Measurements from ENCODE around the gene KANSL1.

KANSL1 gene

GRCh38 chr17:45997624-45998023 lies 195.6 kb downstream of the KANSL1 start:
- DNase-seq (ENCODE audit: low spot score): no peak

DNA sequence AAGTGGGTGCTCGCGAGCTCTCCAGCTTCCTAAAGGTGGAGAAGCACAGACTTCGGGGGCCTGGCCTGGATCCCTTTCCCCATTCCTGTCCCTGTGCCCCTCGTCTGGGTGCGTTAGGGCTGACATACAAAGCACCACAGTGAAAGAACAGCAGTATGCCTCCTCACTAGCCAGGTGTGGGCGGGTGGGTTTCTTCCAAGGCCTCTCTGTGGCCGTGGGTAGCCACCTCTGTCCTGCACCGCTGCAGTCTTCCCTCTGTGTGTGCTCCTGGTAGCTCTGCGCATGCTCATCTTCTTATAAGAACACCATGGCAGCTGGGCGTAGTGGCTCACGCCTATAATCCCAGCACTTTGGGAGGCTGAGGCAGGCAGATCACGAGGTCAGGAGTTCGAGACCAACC lies 196.1 kb downstream of the KANSL1 start:
- DNase-seq (ENCODE audit: low spot score): no peak

GRCh38 chr17:45996282-45996937 lies 196.8 kb downstream of the KANSL1 start:
- DNase-seq (ENCODE audit: low spot score): no peak

DNA sequence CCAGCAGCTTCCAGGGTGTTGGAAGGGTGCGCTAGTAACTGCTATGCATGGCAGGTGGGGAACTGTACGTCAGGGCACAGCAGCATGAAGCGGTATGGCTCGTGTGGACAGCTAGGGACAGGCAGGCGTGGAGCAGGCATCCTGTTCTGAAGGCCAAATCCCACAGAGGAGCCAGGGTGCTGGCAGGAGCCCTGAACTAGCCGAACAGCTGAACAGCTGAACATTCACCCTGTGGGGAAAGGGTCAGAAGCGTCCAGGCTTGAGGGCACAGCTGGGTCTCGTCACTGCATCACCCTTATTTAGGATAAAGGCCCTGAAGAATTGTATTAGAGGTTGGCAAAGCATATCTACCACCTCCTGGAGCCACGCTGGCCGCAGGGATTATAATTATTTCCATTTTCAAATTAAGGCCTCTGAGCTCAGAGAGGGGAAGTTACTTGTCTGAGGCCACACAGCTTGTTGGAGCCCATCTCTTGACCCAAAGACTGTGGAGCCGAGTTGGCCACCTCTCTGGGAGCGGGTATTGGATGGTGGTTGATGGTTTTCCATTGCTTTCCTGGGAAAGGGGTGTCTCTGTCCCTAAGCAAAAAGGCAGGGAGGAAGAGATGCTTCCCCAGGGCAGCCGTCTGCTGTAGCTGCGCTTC lies 197.5 kb downstream of the KANSL1 start:
- DNase-seq (ENCODE audit: low spot score): no peak

DNA sequence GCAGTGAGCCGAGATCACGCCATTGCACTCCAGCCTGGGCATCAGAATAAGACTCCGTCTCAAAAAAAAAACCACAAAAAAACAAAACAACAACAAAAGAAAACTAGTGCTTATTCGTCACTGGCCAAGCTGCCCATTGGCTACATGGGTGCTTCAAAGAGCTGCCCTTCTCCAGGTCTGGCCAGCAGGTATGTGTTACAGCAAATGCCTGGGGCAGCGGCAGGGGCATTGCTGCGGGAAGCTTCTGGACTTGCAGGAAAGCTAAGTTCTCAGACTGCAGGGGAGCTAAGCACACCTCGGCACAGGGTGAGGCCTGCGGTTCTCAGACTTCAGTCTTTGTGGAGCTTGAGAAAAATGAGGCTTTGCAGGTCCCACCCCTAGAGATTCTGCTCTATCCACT lies 198.2 kb downstream of the KANSL1 start:
- DNase-seq (ENCODE audit: low spot score): no peak

DNA sequence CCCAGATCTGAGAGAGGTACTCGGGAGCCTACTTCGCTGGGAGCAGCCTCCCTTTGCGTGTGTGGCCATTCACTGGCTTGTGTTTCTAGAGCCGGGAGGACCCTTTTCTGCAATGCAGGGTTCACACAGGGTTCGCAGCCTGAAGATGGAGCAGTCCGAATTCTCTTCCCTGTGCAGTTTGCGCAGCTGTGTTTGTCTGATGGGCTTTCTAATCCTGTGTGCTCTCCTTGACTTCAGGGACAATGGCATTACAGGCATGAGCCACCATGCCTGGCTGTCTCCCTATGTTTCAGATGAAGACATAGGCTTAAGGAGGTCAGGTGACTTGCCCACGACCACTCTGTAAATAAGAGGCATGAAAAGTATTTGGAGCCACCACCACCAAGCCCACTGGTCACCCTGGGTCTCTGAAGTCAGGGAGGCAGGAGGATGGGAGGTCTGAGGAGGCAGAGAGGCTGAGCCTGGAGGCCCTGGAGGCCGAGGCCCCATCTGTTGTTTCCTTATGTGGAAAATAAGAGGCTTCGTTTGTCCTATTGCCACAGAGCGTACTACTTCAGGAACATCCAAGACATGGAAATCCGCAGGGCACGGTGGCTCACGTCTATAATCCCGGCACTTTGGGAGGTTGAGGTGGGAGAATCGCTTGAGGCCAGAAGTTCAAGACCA lies 199.1 kb downstream of the KANSL1 start:
- DNase-seq (ENCODE audit: low spot score): no peak

DNA sequence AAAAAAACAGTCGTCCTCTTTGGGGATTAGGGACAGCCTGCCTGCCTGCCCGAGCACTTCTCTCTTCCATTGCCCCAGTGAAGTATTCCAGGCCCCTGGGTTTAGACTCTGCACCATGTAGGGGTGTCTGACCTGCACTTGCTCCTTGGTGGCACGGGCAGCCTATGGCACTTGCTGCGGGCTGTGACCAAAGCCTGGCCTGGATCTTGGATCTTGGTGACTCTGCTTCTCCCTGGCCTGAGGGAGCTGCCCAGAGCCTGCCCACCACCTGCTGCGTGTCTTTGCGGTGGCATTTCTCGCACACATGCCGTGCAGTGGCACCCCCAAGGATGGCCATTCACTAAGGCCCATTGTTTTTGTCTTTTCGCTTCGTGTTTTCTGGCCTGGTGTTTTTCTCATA lies 200.3 kb downstream of the KANSL1 start:
- DNase-seq (ENCODE audit: low spot score): no peak

DNA sequence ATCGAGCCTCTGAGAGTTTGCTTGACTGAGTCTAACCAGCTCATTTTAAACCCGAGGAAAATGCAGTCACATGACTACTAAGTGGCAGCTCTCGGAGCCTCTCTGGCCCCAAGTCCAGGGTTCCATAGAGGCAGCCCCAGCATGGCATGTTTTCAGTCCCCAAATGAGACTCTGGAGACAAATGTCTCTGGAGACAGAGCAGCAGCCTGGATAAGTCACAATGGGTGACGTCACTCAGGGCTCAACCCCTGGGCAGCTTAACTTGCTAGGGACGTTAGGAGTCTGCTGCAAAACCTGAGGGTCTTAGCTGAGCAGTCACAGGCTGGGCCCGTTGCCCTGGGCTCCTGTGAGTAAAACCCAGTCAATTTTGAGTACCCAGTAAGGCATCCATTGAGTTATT lies 201.1 kb downstream of the KANSL1 start:
- DNase-seq (ENCODE audit: low spot score): no peak

GRCh38 chr17:45991341-45991740 lies 201.9 kb downstream of the KANSL1 start:
- DNase-seq (ENCODE audit: low spot score): no peak

DNA sequence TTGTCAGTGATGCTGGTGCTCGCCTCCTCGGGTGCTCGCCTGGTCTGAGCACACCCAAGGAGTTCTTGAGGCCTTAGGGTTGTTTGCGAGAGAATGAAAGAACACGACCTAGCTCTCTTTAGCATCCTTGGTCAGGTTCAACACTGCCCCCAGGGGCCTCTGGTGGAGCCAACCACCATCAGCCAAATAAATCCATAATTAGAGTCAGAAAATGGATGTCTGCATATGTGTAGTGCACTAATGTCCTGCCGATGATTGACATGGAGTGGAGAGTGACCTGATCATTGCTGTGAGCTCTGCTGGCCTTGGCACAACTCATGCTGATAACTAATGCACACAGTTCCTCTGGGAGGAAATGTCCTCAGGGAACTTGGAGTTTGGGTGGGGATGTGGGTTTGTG lies 202.3 kb downstream of the KANSL1 start:
- no peak for DNase-seq (ENCODE audit: low spot score)

GRCh38 chr17:45989759-45990158 lies 203.5 kb downstream of the KANSL1 start:
- no peak for DNase-seq (ENCODE audit: low spot score)

- DNase-seq (ENCODE audit: low spot score): no peak
Observed at GRCh38 chr17:45987706-45988105, 205.5 kb downstream of the KANSL1 start.

DNA sequence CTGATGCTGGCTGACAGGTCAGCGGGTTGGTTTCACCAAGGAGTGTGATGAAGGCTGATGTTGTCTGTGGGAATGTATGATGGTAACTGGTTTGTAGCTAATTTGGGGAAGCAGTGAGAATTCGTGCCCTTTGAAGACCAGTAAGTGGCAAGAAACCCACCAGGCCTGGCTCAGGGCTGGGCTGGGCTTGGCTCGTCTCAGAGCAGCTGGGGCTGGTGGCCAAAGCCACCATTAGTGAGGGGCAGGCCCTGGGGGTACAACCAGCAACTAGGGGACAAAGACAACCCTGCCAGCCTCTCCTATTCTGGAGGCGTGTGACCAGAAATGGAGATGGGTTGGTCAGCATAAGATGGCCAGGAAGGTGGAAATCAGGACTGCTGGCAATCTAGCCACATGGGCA lies 207.2 kb downstream of the KANSL1 start:
- DNase-seq (ENCODE audit: low spot score): no peak

DNA sequence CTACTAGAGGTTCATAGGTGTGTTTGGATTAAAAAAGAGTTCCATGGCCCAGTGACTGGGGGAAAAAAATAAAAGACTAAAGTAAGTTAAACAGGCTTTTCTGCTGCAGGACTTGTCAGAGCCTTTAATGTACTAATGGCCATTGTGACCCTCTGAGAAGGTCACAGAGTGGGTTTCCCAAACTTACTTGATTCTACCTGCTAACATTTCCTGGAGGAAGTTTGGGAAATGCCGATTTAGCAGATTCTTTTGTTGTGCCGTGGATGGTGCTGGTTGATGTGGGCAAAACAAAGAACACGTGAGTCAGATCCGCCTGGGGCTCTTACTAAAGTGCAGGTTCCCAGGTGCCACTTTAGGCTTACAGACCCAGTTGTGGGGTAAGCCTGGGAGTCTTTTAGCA lies 207.8 kb downstream of the KANSL1 start:
- no peak for DNase-seq (ENCODE audit: low spot score)

GRCh38 chr17:45984368-45984767 lies 208.9 kb downstream of the KANSL1 start:
- DNase-seq (ENCODE audit: low spot score): no peak

GRCh38 chr17:45983614-45984310 lies 209.5 kb downstream of the KANSL1 start:
- no peak for DNase-seq (ENCODE audit: low spot score)

DNA sequence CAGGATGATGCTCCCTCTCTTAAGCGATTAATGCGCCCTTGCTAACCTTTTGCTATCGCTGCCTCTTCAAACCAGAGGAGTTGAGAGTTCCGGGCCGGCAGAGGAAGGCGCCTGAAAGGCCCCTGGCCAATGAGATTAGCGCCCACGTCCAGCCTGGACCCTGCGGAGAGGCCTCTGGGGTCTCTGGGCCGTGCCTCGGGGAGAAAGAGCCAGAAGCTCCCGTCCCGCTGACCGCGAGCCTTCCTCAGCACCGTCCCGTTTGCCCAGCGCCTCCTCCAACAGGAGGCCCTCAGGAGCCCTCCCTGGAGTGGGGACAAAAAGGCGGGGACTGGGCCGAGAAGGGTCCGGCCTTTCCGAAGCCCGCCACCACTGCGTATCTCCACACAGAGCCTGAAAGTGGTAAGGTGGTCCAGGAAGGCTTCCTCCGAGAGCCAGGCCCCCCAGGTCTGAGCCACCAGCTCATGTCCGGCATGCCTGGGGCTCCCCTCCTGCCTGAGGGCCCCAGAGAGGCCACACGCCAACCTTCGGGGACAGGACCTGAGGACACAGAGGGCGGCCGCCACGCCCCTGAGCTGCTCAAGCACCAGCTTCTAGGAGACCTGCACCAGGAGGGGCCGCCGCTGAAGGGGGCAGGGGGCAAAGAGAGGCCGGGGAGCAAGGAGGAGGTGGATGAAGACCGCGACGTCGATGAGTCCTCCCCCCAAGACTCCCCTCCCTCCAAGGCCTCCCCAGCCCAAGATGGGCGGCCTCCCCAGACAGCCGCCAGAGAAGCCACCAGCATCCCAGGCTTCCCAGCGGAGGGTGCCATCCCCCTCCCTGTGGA lies 210.2 kb downstream of the KANSL1 start:
- no peak for DNase-seq (ENCODE audit: low spot score)

GRCh38 chr17:45981306-45981705 lies 211.9 kb downstream of the KANSL1 start:
- no peak for DNase-seq (ENCODE audit: low spot score)

DNA sequence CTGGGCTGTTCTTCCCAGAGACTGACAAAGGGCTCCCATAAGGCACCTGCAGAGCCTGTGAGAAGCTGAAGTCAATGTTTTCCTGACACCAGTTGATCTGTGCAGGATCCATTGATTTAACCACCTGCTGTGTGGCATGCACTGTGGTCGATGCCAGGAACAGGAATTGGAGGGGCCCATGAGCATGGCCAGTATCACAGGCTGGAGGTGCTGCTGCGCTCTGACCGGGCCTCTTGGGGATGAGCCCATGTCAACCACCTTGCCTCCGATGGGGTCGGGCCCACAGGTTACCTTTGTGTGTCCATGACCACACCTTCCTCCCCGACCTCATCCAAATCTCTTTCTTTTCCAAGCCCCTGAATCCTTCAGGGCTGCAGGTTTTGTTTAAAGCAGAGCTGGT lies 212.4 kb downstream of the KANSL1 start:
- DNase-seq (ENCODE audit: low spot score): no peak
